SK-N-SH (cell line): ENCODE measurements around the gene HSFX3. TPM values are rescaled to one million over a fixed set of nuclear protein-coding genes. Genes with fewer than 3 reads are reported as not detected.
"Not testable (repeated sequence)": the region's sequence is repeated elsewhere in the genome, so short reads cannot be mapped to it uniquely, and the experiment has no call there.

Experiments
- CTCF ChIA-PET: fragments of 300-600, 350-600 bp; formaldehyde crosslinking; extraction: SDS; loops from one replicate; lab custom pipeline; 2021; lab: Yijun Ruan, JAX
- POLR2A ChIA-PET: fragments of 350-600 bp; sonication (Branson Sonifier 250); formaldehyde crosslinking; extraction: SDS; loops from one replicate; lab custom pipeline; 2020; ENCODE audit warnings: antibody characterized with exemption, inconsistent platforms; lab: Yijun Ruan, JAX
- DNase-seq: peaks from one replicate; pipeline ENCODE4 v3.0.0; 2012
- H2AFZ ChIP-seq: fragments of 200-600 bp; sonication (generic); 2 replicates; pipeline ENCODE4 v1.8.1; 2016; ENCODE audit warnings: antibody characterized with exemption, mild to moderate bottlenecking, low read depth
- H3F3A ChIP-seq: fragments of 200-600 bp; sonication (generic); replicated peaks from 2 replicates; pipeline ENCODE3; 2016; ENCODE audit warnings: antibody characterized with exemption, mild to moderate bottlenecking; ENCODE audit not compliant: insufficient read depth
- H3K27ac ChIP-seq, 2 experiments: fragments of 200-500 bp in 1 of 2; fragments of 200-600 bp in 1 of 2; sonication (Bioruptor generic) in 1 of 2; sonication (generic), shearing (Covaris generic) in 1 of 2; 2 replicates each; pipeline versions ENCODE4 v1.5.1 to v1.6.1; 2014 to 2016; ENCODE audit warnings: low read depth in 2 of 2, inconsistent platforms in 1 of 2, low read length in 1 of 2, mild to moderate bottlenecking in 1 of 2, mixed read lengths in 1 of 2
- H3K27me3 ChIP-seq: fragments of 200-600 bp; sonication (generic), shearing (Covaris generic); 2 replicates; pipeline ENCODE4 v1.6.1; 2016; ENCODE audit warnings: mixed run types; ENCODE audit not compliant: insufficient read depth
- H3K36me3 ChIP-seq, 2 experiments: fragments of 200-500 bp in 1 of 2; fragments of 200-600 bp in 1 of 2; sonication (Bioruptor generic) in 1 of 2; sonication (generic) in 1 of 2; replicated peaks in 1 of 2; 2 replicates each; pipeline versions ENCODE3 to v1.5.1; 2014 to 2016; ENCODE audit warnings: low read length in 1 of 2, mild to moderate bottlenecking in 1 of 2; ENCODE audit not compliant: insufficient read depth in 2 of 2, control insufficient read depth in 1 of 2
- H3K4me1 ChIP-seq, 2 experiments: fragments of 200-500 bp in 1 of 2; fragments of 200-600 bp in 1 of 2; sonication (Bioruptor generic) in 1 of 2; sonication (generic), shearing (Covaris generic) in 1 of 2; 2 replicates each; pipeline versions ENCODE4 v1.5.1 to v1.6.1; 2014 to 2016; ENCODE audit warnings: low read depth in 1 of 2, low read length in 1 of 2, mixed run types in 1 of 2; ENCODE audit not compliant: insufficient read depth in 2 of 2, control insufficient read depth in 1 of 2
- H3K4me2 ChIP-seq: fragments of 200-600 bp; sonication (generic), shearing (Covaris generic); 2 replicates; pipeline ENCODE4 v1.6.1; 2017; ENCODE audit warnings: mixed run types
- H3K4me3 ChIP-seq, 2 experiments: fragments of 200-500 bp in 1 of 2; fragments of 200-600 bp in 1 of 2; sonication (Bioruptor generic) in 1 of 2; sonication (generic), shearing (Covaris generic) in 1 of 2; 2 replicates each; pipeline versions ENCODE4 v1.5.1 to v1.8.1; 2014 to 2016; ENCODE audit warnings: low read depth in 2 of 2, inconsistent platforms in 1 of 2, low read length in 1 of 2, mild to moderate bottlenecking in 1 of 2, mixed read lengths in 1 of 2, moderate library complexity in 1 of 2
- H3K79me2 ChIP-seq: fragments of 200-600 bp; sonication (generic); 2 replicates; pipeline ENCODE4 v1.8.1; 2017; ENCODE audit warnings: mild to moderate bottlenecking; ENCODE audit not compliant: insufficient read depth
- H3K9ac ChIP-seq: fragments of 200-600 bp; sonication (generic); 2 replicates; pipeline ENCODE4 v1.6.1; 2017; ENCODE audit warnings: mixed run types
- H3K9me2 ChIP-seq: fragments of 200-600 bp; sonication (generic); 2 replicates; pipeline ENCODE4 v1.6.1; 2017; ENCODE audit warnings: mixed run types
- H3K9me3 ChIP-seq: fragments of 200-600 bp; sonication (generic); 2 replicates; pipeline ENCODE4 v1.6.1; 2017; ENCODE audit warnings: mixed run types, mild to moderate bottlenecking, moderate library complexity
- H4K20me1 ChIP-seq: fragments of 200-600 bp; sonication (generic); 2 replicates; pipeline ENCODE4 v1.6.1; 2017; ENCODE audit warnings: mild to moderate bottlenecking, mixed run types; ENCODE audit not compliant: insufficient read depth
- EP300 ChIP-seq, 2 experiments: IDR thresholded peaks; 2 replicates each; pipeline versions ENCODE4 v1.4.0 to v1.6.1; 2012; ENCODE audit warnings: borderline replicate concordance in 1 of 2, low read depth in 1 of 2, low read length in 1 of 2
- FOXJ3 ChIP-seq: sonication (generic); formaldehyde crosslinking; IDR thresholded peaks from 2 replicates; pipeline ENCODE4 v1.5.1; 2020; ENCODE audit warnings: mild to moderate bottlenecking, missing genetic modification reagents
- GABPA ChIP-seq: IDR thresholded peaks from 2 replicates; pipeline ENCODE4 v1.4.0; 2012; ENCODE audit warnings: low read depth, mild to moderate bottlenecking
- GATA2 ChIP-seq: sonication (generic); formaldehyde crosslinking; IDR thresholded peaks from 2 replicates; pipeline ENCODE4 v1.5.0; 2020; ENCODE audit warnings: mild to moderate bottlenecking, missing genetic modification reagents
- JUND ChIP-seq: IDR thresholded peaks from 2 replicates; pipeline ENCODE4 v1.4.0; 2012
- MAX ChIP-seq: IDR thresholded peaks from 2 replicates; pipeline ENCODE4 v1.4.0; 2012; ENCODE audit warnings: low read depth
- MXI1 ChIP-seq: IDR thresholded peaks from 2 replicates; pipeline ENCODE4 v1.6.1; 2012; ENCODE audit warnings: mild to moderate bottlenecking, low read depth, low read length, improper control_type of control experiment
- NFIC ChIP-seq: IDR thresholded peaks from 2 replicates; pipeline ENCODE4 v1.4.0; 2012; ENCODE audit warnings: borderline replicate concordance
- NRF1 ChIP-seq: IDR thresholded peaks from 2 replicates; pipeline ENCODE4 v1.6.1; 2012; ENCODE audit warnings: low read depth, mild to moderate bottlenecking, low read length
- RAD21 ChIP-seq: IDR thresholded peaks from 2 replicates; pipeline ENCODE4 v1.6.1; 2012; ENCODE audit warnings: mild to moderate bottlenecking, low read length
- RXRA ChIP-seq: IDR thresholded peaks from 2 replicates; pipeline ENCODE4 v1.4.0; 2012; ENCODE audit warnings: low read depth, mild to moderate bottlenecking, borderline replicate concordance
- SIN3A ChIP-seq: IDR thresholded peaks from 2 replicates; pipeline ENCODE4 v1.6.1; 2012; ENCODE audit warnings: low read depth, mild to moderate bottlenecking, low read length, moderate library complexity, borderline replicate concordance
- TAF1 ChIP-seq: IDR thresholded peaks from 2 replicates; pipeline ENCODE4 v1.6.1; 2012; ENCODE audit warnings: low read depth, mild to moderate bottlenecking, low read length, moderate library complexity, borderline replicate concordance
- TCF12 ChIP-seq: IDR thresholded peaks from 2 replicates; pipeline ENCODE4 v1.4.0; 2012
- TEAD4 ChIP-seq: IDR thresholded peaks from 2 replicates; pipeline ENCODE4 v1.4.0; 2012; ENCODE audit warnings: mild to moderate bottlenecking, borderline replicate concordance; ENCODE audit not compliant: insufficient read depth
- WGBS: methylation state at CpG from one replicate; pipeline ENCODE4 v1.1.6; 2017; ENCODE audit warnings: low lambda C conversion rate; 5-methylcytosine and 5-hydroxymethylcytosine counted together
- polyA plus RNA-seq, 3 experiments: library from polyadenylated mRNA; depleted of rRNA; stranded (reverse); fragments of >200 nt; gene quantifications; 2 replicates each; pipeline ENCODE4 v1.2.3, GENCODE V29; 2012

HSFX3 gene
- polyA plus RNA-seq, 1 of the 3 experiments (the other 2 are of a cell fraction) = not detected

GRCh38 chrX:149534926-149535602 is 14.7 kb downstream of the HSFX3 start:
- H4K20me1 ChIP-seq, H3K4me1 ChIP-seq, H2AFZ ChIP-seq, POLR2A ChIA-PET, H3K27me3 ChIP-seq, H3K9me3 ChIP-seq, H3K27ac ChIP-seq, H3K4me3 ChIP-seq, H3K36me3 ChIP-seq, H3K9me2 ChIP-seq, H3K4me2 ChIP-seq, H3F3A ChIP-seq, H3K79me2 ChIP-seq, DNase-seq, H3K9ac ChIP-seq: not testable (repeated sequence)
- WGBS = 42% methylated on average over 3 of the region's 3 CpGs
- CTCF ChIA-PET = interaction anchor here (1.0 kb wide), 1 partner anchor 23 kb away, joined by 3 read pairs; no protein-coding TSS in a partner anchor

GRCh38 chrX:149533999-149534398 is 15.7 kb downstream of the HSFX3 start:
- H3K9me2 ChIP-seq, H3K9ac ChIP-seq, H3F3A ChIP-seq, H3K9me3 ChIP-seq, H3K27ac ChIP-seq, H3K79me2 ChIP-seq, H3K4me2 ChIP-seq, CTCF ChIA-PET, H3K36me3 ChIP-seq, POLR2A ChIA-PET, H3K27me3 ChIP-seq, H2AFZ ChIP-seq, H3K4me1 ChIP-seq, H3K4me3 ChIP-seq, H4K20me1 ChIP-seq, DNase-seq: not testable (repeated sequence)
- WGBS = 73% methylated on average over 7 of the region's 11 CpGs

GRCh38 chrX:149532868-149533267 is 16.9 kb downstream of the HSFX3 start:
- H3K4me3 ChIP-seq, H3K27me3 ChIP-seq, CTCF ChIA-PET, H3K9ac ChIP-seq, H2AFZ ChIP-seq, H3K9me2 ChIP-seq, H3K27ac ChIP-seq, H3K9me3 ChIP-seq, H3K79me2 ChIP-seq, H3F3A ChIP-seq, H3K4me2 ChIP-seq, H3K4me1 ChIP-seq, H4K20me1 ChIP-seq, POLR2A ChIA-PET, H3K36me3 ChIP-seq, DNase-seq: not testable (repeated sequence)
- no CpG with 5 or more reads among the region's 3 CpGs for WGBS

- H3K9me3 ChIP-seq = no peaks in the 10 kb centered on the region
- POLR2A ChIA-PET = no interaction called here
- H3K9ac ChIP-seq = no peak overlapping the region
- no peak overlapping the region for H3K4me2 ChIP-seq
- H2AFZ ChIP-seq = no peak overlapping the region
- WGBS = 50% methylated on average over 2 of the region's 2 CpGs
- no peaks in the 10 kb centered on the region for H3K27me3 ChIP-seq
- no peak for DNase-seq
- H3K4me3 ChIP-seq = no peak overlapping the region
- no peak overlapping the region for H3K27ac ChIP-seq
- no peaks in the 10 kb centered on the region for H3K36me3 ChIP-seq
- H3K9me2 ChIP-seq = no peaks in the 10 kb centered on the region
- no peaks in the 10 kb centered on the region for H3K4me1 ChIP-seq
- H3K79me2 ChIP-seq = no peaks in the 10 kb centered on the region
- no peaks in the 10 kb centered on the region for H3F3A ChIP-seq
- CTCF ChIA-PET = interaction anchor here (0.6 to 1.2 kb wide), 3 partner anchors 20 to 349 kb away, joined by 3 to 4 read pairs (median 3); partner anchors contain the start of gene MAGEA8
- no peaks in the 10 kb centered on the region for H4K20me1 ChIP-seq
- TF ChIP-seq MXI1 (no peak), GATA2 (CRISPR knock-in tag) (no peak), TAF1 (no peak), NFIC (no peak), TCF12 (no peak), NRF1 (no peak), TEAD4 (no peak), RXRA (no peak), EP300 (IDR thresholded peaks at IDR 0.05; ENCODE audit: borderline replicate concordance in 1 of 2, low read depth in 1 of 2, low read length in 1 of 2) (no peak), SIN3A (no peak), FOXJ3 (no peak), MAX (no peak), GABPA (no peak), RAD21 (no peak), JUND (no peak)
These were observed 18.1 kb downstream of the HSFX3 start for GRCh38 chrX:149531599-149531998.
